Measurements from ENCODE around the gene ALDH1L1.

Gene ALDH1L1

GRCh38 chr3:126103121-126104027, 77.0 kb downstream of the ALDH1L1 start:
- no peak for DNase-seq (ENCODE audit: low read depth, low spot score)
- no peaks in the 10 kb centered on the region for H3K27me3 ChIP-seq (ENCODE audit: insufficient read depth, insufficient read length)
- H3K4me3 ChIP-seq (ENCODE audit: insufficient read length, low read depth): no peak overlapping the region
- no peaks in the 10 kb centered on the region for H3K9me3 ChIP-seq (ENCODE audit: insufficient read depth, low read length)
- TF ChIP-seq SUZ12 (IDR thresholded peaks at IDR 0.05; ENCODE audit: extremely low read depth, insufficient read depth, insufficient read length): no peak
- TF ChIP-seq YY1 (IDR thresholded peaks at IDR 0.05; ENCODE audit: insufficient read depth, insufficient read length): no peak
- TF ChIP-seq ZNF274 (IDR thresholded peaks at IDR 0.05; ENCODE audit: low read depth, low read length): no peak
- H3K4me1 ChIP-seq (ENCODE audit: insufficient read depth, insufficient read length): peaks cover 5% of the 10 kb centered on the region
- H3K9ac ChIP-seq (ENCODE audit: insufficient read length, low read depth): no peak overlapping the region
- H3K36me3 ChIP-seq (ENCODE audit: insufficient read depth, insufficient read length, low read length): no peaks in the 10 kb centered on the region

- Histone ChIP-seq H3K4me3 (ENCODE audit: insufficient read length, low read depth) (no peak overlapping the region), H3K36me3 (ENCODE audit: insufficient read depth, insufficient read length, low read length) (no peaks in the 10 kb centered on the region), H3K9me3 (ENCODE audit: insufficient read depth, low read length) (0 out of 2 replicates have a peak, but pooled peaks cover 1% of the 10 kb centered on the region), H3K9ac (ENCODE audit: insufficient read length, low read depth) (no peak overlapping the region), H3K4me1 (ENCODE audit: insufficient read depth, insufficient read length) (peaks cover 5% of the 10 kb centered on the region), H3K27me3 (ENCODE audit: insufficient read depth, insufficient read length) (no peaks in the 10 kb centered on the region)
- no peak for TF ChIP-seq YY1 (IDR thresholded peaks at IDR 0.05; ENCODE audit: insufficient read depth, insufficient read length)
- no peak for TF ChIP-seq ZNF274 (IDR thresholded peaks at IDR 0.05; ENCODE audit: low read depth, low read length)
- no peak for TF ChIP-seq SUZ12 (IDR thresholded peaks at IDR 0.05; ENCODE audit: extremely low read depth, insufficient read depth, insufficient read length)
- no peak for DNase-seq (ENCODE audit: low read depth, low spot score)
Measured at GRCh38 chr3:126102530-126102951, 77.8 kb downstream of the ALDH1L1 start.

GRCh38 chr3:126102011-126102410, 78.4 kb downstream of the ALDH1L1 start:
- Histone ChIP-seq H3K9ac (ENCODE audit: insufficient read length, low read depth) (no peak overlapping the region), H3K4me1 (ENCODE audit: insufficient read depth, insufficient read length) (peaks cover 5% of the 10 kb centered on the region), H3K27me3 (ENCODE audit: insufficient read depth, insufficient read length) (no peaks in the 10 kb centered on the region), H3K4me3 (ENCODE audit: insufficient read length, low read depth) (no peak overlapping the region), H3K9me3 (ENCODE audit: insufficient read depth, low read length) (peaks cover 7% of the 10 kb centered on the region; the same call in 1 of the 2 replicates), H3K36me3 (ENCODE audit: insufficient read depth, insufficient read length, low read length) (no peaks in the 10 kb centered on the region)
- no peak for DNase-seq (ENCODE audit: low read depth, low spot score)
- TF ChIP-seq SUZ12 (IDR thresholded peaks at IDR 0.05; ENCODE audit: extremely low read depth, insufficient read depth, insufficient read length): no peak

- peaks cover 5% of the 10 kb centered on the region for H3K4me1 ChIP-seq (ENCODE audit: insufficient read depth, insufficient read length)
- no peaks in the 10 kb centered on the region for H3K36me3 ChIP-seq (ENCODE audit: insufficient read depth, insufficient read length, low read length)
- H3K9ac ChIP-seq (ENCODE audit: insufficient read length, low read depth): no peak overlapping the region
- H3K4me3 ChIP-seq (ENCODE audit: insufficient read length, low read depth): no peak overlapping the region
- TF ChIP-seq YY1 (IDR thresholded peaks at IDR 0.05; ENCODE audit: insufficient read depth, insufficient read length) (no peak), SUZ12 (IDR thresholded peaks at IDR 0.05; ENCODE audit: extremely low read depth, insufficient read depth, insufficient read length) (no peak), ZNF274 (IDR thresholded peaks at IDR 0.05; ENCODE audit: low read depth, low read length) (no peak)
- no peaks in the 10 kb centered on the region for H3K27me3 ChIP-seq (ENCODE audit: insufficient read depth, insufficient read length)
- DNase-seq (ENCODE audit: low read depth, low spot score): no peak
- H3K9me3 ChIP-seq (ENCODE audit: insufficient read depth, low read length): peaks cover 11% of the 10 kb centered on the region; the same call in 1 of the 2 replicates
Measured at GRCh38 chr3:126101521-126101982, 78.8 kb downstream of the ALDH1L1 start.

GRCh38 chr3:126100634-126101301, 79.6 kb downstream of the ALDH1L1 start:
- Histone ChIP-seq H3K27me3 (ENCODE audit: insufficient read depth, insufficient read length) (no peaks in the 10 kb centered on the region), H3K9me3 (ENCODE audit: insufficient read depth, low read length) (peaks cover 18% of the 10 kb centered on the region; the same call in 1 of the 2 replicates), H3K9ac (ENCODE audit: insufficient read length, low read depth) (no peak overlapping the region), H3K4me3 (ENCODE audit: insufficient read length, low read depth) (no peak overlapping the region), H3K4me1 (ENCODE audit: insufficient read depth, insufficient read length) (peaks cover 5% of the 10 kb centered on the region), H3K36me3 (ENCODE audit: insufficient read depth, insufficient read length, low read length) (no peaks in the 10 kb centered on the region)
- TF ChIP-seq SUZ12 (IDR thresholded peaks at IDR 0.05; ENCODE audit: extremely low read depth, insufficient read depth, insufficient read length) (no peak), ZNF274 (IDR thresholded peaks at IDR 0.05; ENCODE audit: low read depth, low read length) (no peak), YY1 (IDR thresholded peaks at IDR 0.05; ENCODE audit: insufficient read depth, insufficient read length) (no peak)
- no peak for DNase-seq (ENCODE audit: low read depth, low spot score)

GRCh38 chr3:126100269-126100633, 80.1 kb downstream of the ALDH1L1 start:
- DNase-seq (ENCODE audit: low read depth, low spot score): no peak
- Histone ChIP-seq H3K9me3 (ENCODE audit: insufficient read depth, low read length) (peaks cover 22% of the 10 kb centered on the region; the same call in 1 of the 2 replicates), H3K9ac (ENCODE audit: insufficient read length, low read depth) (no peak overlapping the region), H3K36me3 (ENCODE audit: insufficient read depth, insufficient read length, low read length) (no peaks in the 10 kb centered on the region), H3K27me3 (ENCODE audit: insufficient read depth, insufficient read length) (no peaks in the 10 kb centered on the region), H3K4me3 (ENCODE audit: insufficient read length, low read depth) (no peak overlapping the region), H3K4me1 (ENCODE audit: insufficient read depth, insufficient read length) (peaks cover 5% of the 10 kb centered on the region)
- TF ChIP-seq YY1 (IDR thresholded peaks at IDR 0.05; ENCODE audit: insufficient read depth, insufficient read length): no peak
- no peak for TF ChIP-seq SUZ12 (IDR thresholded peaks at IDR 0.05; ENCODE audit: extremely low read depth, insufficient read depth, insufficient read length)
- TF ChIP-seq ZNF274 (IDR thresholded peaks at IDR 0.05; ENCODE audit: low read depth, low read length): no peak

GRCh38 chr3:126098391-126098858, 82.0 kb downstream of the ALDH1L1 start:
- peaks cover 4% of the 10 kb centered on the region for H3K4me1 ChIP-seq (ENCODE audit: insufficient read depth, insufficient read length)
- TF ChIP-seq SUZ12 (IDR thresholded peaks at IDR 0.05; ENCODE audit: extremely low read depth, insufficient read depth, insufficient read length): no peak
- no peak for TF ChIP-seq YY1 (IDR thresholded peaks at IDR 0.05; ENCODE audit: insufficient read depth, insufficient read length)
- no peak for TF ChIP-seq ZNF274 (IDR thresholded peaks at IDR 0.05; ENCODE audit: low read depth, low read length)
- H3K9me3 ChIP-seq (ENCODE audit: insufficient read depth, low read length): peaks cover 28% of the 10 kb centered on the region; the same call in 1 of the 2 replicates
- H3K36me3 ChIP-seq (ENCODE audit: insufficient read depth, insufficient read length, low read length): no peaks in the 10 kb centered on the region
- H3K9ac ChIP-seq (ENCODE audit: insufficient read length, low read depth): no peak overlapping the region
- no peak for DNase-seq (ENCODE audit: low read depth, low spot score)
- H3K27me3 ChIP-seq (ENCODE audit: insufficient read depth, insufficient read length): no peaks in the 10 kb centered on the region
- H3K4me3 ChIP-seq (ENCODE audit: insufficient read length, low read depth): no peak overlapping the region
